HL-60 (cell line): Measurements from ENCODE around the gene TMEM80.

ENCODE experiments used
- CTCF ChIP-seq: IDR thresholded peaks from one replicate; pipeline ENCODE4 v1.5.1; 2011; ENCODE audit warnings: low read length, control low read depth, inconsistent platforms; ENCODE audit not compliant: insufficient read depth
- GABPA ChIP-seq: IDR thresholded peaks from 2 replicates; pipeline ENCODE4 v1.6.1; 2012; ENCODE audit warnings: low read depth
- POLR2AphosphoS5 ChIP-seq: IDR thresholded peaks from 2 replicates; pipeline ENCODE4 v1.6.1; 2012; ENCODE audit warnings: low read depth
- TF ChIP-seq, protein P1 (sequence below): IDR thresholded peaks from 2 replicates; pipeline ENCODE4 v1.6.1; 2012; ENCODE audit warnings: low read depth; ENCODE audit not compliant: insufficient replicate concordance

DNA sequence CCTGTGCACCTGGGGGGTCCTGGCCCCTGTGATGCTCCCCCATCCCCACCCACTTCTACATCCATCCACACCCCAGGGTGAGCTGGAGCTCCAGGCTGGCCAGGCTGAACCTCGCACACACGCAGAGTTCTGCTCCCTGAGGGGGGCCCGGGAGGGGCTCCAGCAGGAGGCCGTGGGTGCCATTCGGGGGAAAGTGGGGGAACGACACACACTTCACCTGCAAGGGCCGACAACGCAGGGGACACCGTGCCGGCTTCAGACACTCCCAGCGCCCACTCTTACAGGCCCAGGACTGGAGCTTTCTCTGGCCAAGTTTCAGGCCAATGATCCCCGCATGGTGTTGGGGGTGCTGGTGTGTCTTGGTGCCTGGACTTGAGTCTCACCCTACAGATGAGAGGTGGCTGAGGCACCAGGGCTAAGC is 31.7 kb downstream of the TMEM80 start:
- TF ChIP-seq CTCF (no peak), GABPA (no peak), POLR2AphosphoS5 (no peak)
- TF ChIP-seq, protein P1, sequence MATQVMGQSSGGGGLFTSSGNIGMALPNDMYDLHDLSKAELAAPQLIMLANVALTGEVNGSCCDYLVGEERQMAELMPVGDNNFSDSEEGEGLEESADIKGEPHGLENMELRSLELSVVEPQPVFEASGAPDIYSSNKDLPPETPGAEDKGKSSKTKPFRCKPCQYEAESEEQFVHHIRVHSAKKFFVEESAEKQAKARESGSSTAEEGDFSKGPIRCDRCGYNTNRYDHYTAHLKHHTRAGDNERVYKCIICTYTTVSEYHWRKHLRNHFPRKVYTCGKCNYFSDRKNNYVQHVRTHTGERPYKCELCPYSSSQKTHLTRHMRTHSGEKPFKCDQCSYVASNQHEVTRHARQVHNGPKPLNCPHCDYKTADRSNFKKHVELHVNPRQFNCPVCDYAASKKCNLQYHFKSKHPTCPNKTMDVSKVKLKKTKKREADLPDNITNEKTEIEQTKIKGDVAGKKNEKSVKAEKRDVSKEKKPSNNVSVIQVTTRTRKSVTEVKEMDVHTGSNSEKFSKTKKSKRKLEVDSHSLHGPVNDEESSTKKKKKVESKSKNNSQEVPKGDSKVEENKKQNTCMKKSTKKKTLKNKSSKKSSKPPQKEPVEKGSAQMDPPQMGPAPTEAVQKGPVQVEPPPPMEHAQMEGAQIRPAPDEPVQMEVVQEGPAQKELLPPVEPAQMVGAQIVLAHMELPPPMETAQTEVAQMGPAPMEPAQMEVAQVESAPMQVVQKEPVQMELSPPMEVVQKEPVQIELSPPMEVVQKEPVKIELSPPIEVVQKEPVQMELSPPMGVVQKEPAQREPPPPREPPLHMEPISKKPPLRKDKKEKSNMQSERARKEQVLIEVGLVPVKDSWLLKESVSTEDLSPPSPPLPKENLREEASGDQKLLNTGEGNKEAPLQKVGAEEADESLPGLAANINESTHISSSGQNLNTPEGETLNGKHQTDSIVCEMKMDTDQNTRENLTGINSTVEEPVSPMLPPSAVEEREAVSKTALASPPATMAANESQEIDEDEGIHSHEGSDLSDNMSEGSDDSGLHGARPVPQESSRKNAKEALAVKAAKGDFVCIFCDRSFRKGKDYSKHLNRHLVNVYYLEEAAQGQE: no peak
